Glutamatergic neuron (in vitro differentiated cells): ENCODE data around the gene EXOC4. TPM values are rescaled to one million over a fixed set of nuclear protein-coding genes. Genes with fewer than 3 reads are reported as not detected.

Experiments
- DNase-seq: peaks from one replicate; pipeline ENCODE4 v3.0.0; 2022
- H3K27ac Mint-ChIP-seq: one replicate; pipeline ENCODE4 v1.8.0; 2020; ENCODE audit warnings: mild to moderate bottlenecking, mixed read lengths, inconsistent platforms; ENCODE audit not compliant: unreplicated experiment
- H3K27me3 Mint-ChIP-seq: one replicate; pipeline ENCODE4 v1.8.0; 2020; ENCODE audit warnings: mild to moderate bottlenecking, moderate library complexity, mixed read lengths, inconsistent platforms; ENCODE audit not compliant: unreplicated experiment
- H3K36me3 Mint-ChIP-seq: one replicate; pipeline ENCODE4 v1.8.0; 2020; ENCODE audit warnings: mild to moderate bottlenecking, mixed read lengths, inconsistent platforms; ENCODE audit not compliant: unreplicated experiment
- H3K4me1 Mint-ChIP-seq: one replicate; pipeline ENCODE4 v1.8.0; 2020; ENCODE audit warnings: mild to moderate bottlenecking, low read depth, mixed read lengths, inconsistent platforms; ENCODE audit not compliant: unreplicated experiment
- H3K4me3 Mint-ChIP-seq: one replicate; pipeline ENCODE4 v1.8.0; 2020; ENCODE audit warnings: mild to moderate bottlenecking, mixed read lengths, inconsistent platforms; ENCODE audit not compliant: unreplicated experiment
- H3K9me3 Mint-ChIP-seq: one replicate; pipeline ENCODE4 v1.8.0; 2020; ENCODE audit warnings: mild to moderate bottlenecking, moderate library complexity, mixed read lengths, inconsistent platforms; ENCODE audit not compliant: unreplicated experiment
- CTCF ChIP-seq: fragments of 200-600 bp; sonication (generic); IDR thresholded peaks from one replicate; pipeline ENCODE4 v1.5.0; 2021; ENCODE audit not compliant: partially characterized antibody, unreplicated experiment
- microRNA-seq: library from miRNA; unstranded; fragments of <30 nt; microRNA quantifications from one replicate; pipeline ENCODE4, GENCODE V29; 2020; ENCODE audit not compliant: unreplicated experiment
- total RNA-seq: library from RNA; stranded (reverse); fragmentation: NEBNext Ultra II Directional; extraction: Animal tissue kit (Norgen Biotek cat#: 25700); gene quantifications from one replicate; pipeline ENCODE4 v1.2.1, GENCODE V29; 2021; ENCODE audit not compliant: unreplicated experiment

The EXOC4 gene
- total RNA-seq, 1 donor from 2014 or later = 73.8 TPM

- H3K4me1 Mint-ChIP-seq = no peaks in the 10 kb centered on the region
- H3K9me3 Mint-ChIP-seq = no peaks in the 10 kb centered on the region
- DNase-seq = no peak
- no peak overlapping the region for H3K27ac Mint-ChIP-seq
- peaks cover 3% of the 10 kb centered on the region for H3K36me3 Mint-ChIP-seq
- no peak overlapping the region for H3K4me3 Mint-ChIP-seq
- TF ChIP-seq CTCF = no peak
- no peaks in the 10 kb centered on the region for H3K27me3 Mint-ChIP-seq
These were observed 851.3 kb downstream of the EXOC4 start for GRCh38 chr7:134104166-134104565.

DNA sequence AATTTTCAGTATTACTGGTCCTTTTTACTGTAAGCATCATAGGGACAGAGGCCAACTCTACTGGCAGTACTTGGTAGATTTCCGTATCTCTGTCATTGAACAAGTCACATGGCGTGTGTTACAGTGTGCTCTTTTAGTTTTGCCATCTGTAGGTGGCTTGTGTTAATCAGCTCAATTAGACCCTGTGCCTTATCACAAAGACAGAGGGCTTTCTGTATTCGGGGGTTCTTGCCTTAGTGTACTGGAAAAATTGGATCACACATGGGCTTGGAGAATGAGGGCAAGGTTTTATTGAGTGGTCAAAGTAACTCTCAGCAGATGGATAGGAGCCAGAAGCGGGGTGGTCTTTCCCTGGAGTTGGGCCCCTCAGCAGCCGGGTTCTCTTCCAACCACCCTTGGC lies 853.0 kb downstream of the EXOC4 start:
- H3K27ac Mint-ChIP-seq = no peak overlapping the region
- no peak overlapping the region for H3K4me3 Mint-ChIP-seq
- H3K36me3 Mint-ChIP-seq = peaks cover 3% of the 10 kb centered on the region
- H3K4me1 Mint-ChIP-seq = no peaks in the 10 kb centered on the region
- H3K9me3 Mint-ChIP-seq = no peaks in the 10 kb centered on the region
- DNase-seq = no peak
- no peaks in the 10 kb centered on the region for H3K27me3 Mint-ChIP-seq
- no peak for TF ChIP-seq CTCF

DNA sequence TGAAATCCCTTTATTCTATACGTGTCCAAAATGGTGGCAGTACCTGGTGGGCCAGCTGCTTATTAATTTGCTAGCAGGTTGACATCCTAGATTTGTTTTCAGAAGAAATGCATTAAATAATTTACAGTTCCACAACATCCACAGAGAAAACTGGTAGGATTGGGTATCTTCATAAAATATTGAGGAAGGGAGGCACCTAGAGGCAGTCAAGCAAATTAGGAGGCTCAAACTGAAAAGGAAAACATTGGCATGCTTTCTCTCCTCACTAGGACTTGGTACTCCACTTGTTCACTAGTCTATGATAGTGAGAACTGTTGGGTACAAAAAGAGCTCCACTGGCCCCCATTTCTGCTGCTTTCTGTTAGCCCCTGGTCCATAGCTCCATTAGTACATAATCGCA lies 855.9 kb downstream of the EXOC4 start:
- no peaks in the 10 kb centered on the region for H3K9me3 Mint-ChIP-seq
- H3K4me3 Mint-ChIP-seq = no peak overlapping the region
- no peak for TF ChIP-seq CTCF
- no peaks in the 10 kb centered on the region for H3K27me3 Mint-ChIP-seq
- no peak overlapping the region for H3K27ac Mint-ChIP-seq
- no peaks in the 10 kb centered on the region for H3K36me3 Mint-ChIP-seq
- H3K4me1 Mint-ChIP-seq = no peaks in the 10 kb centered on the region
- DNase-seq = no peak

DNA sequence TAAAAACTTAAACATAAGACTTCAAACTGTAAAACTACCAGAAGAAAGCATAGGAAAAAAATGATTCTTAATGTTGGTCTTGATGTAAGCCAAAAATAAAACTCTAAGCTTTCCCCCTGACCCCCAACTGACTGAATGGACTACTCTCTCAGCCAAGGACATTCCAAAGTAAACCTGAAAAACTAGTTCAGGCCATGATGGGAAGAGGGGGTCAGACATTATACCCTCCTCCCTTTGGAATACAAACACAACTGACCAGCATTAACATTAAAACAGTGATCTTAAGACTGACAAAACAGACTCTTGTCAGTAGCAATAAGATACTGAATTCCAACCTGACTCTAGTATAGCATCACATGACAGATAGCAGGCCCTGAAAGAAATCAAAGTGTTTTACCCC lies 860.8 kb downstream of the EXOC4 start:
- Mint-ChIP-seq H3K27me3 (peaks cover 1% of the 10 kb centered on the region), H3K9me3 (no peaks in the 10 kb centered on the region), H3K27ac (no peak overlapping the region), H3K4me1 (no peaks in the 10 kb centered on the region), H3K36me3 (no peaks in the 10 kb centered on the region), H3K4me3 (no peak overlapping the region)
- no peak for DNase-seq
- no peak for TF ChIP-seq CTCF

DNA sequence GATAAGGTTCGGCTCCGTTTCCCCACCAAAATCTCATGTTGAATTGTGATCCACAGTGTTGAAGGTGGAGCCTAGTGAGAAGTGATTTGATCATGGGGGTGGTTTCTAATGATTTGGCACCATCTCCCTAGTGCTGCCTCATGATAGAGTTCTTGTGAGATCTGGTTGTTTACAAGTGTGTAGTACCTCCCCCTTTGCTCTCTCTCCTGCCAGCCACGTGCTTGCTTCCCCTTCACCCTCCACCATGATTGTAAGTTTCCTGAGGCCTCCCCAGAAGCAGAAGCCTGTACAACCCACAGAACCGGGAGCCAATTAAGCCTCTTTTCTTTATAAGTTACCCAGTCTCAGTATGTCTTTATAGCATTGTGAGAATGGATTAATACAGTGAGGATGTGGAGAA lies 862.1 kb downstream of the EXOC4 start:
- Mint-ChIP-seq H3K4me1 (no peaks in the 10 kb centered on the region), H3K4me3 (no peak overlapping the region), H3K27me3 (peaks cover 1% of the 10 kb centered on the region), H3K9me3 (no peaks in the 10 kb centered on the region), H3K36me3 (no peaks in the 10 kb centered on the region), H3K27ac (no peak overlapping the region)
- DNase-seq = no peak
- TF ChIP-seq CTCF = no peak

Small RNAs within 50 kb of the gene (microRNA-seq; reads per million reads assigned to microRNA genes)
- gene MIR6133 = not detected

Other genes starting within 250 kb of the EXOC4 start
- 61.5 TPM for gene CHCHD3, start 171.0 kb upstream of the EXOC4 start, total RNA-seq